ENCODE data around the gene DLL1. TPM values are rescaled to one million over a fixed set of nuclear protein-coding genes. Genes with fewer than 3 reads are reported as not detected.

Gene DLL1
- total RNA-seq, 1 experiment from 2014 or later: 2.8 TPM

- no peaks in the 10 kb centered on the region for H3K23me2 ChIP-seq (ENCODE audit: insufficient read length, low read depth, low read length, poor library complexity, severe bottlenecking)
- DNase-seq: no peak
- no peak overlapping the region for H3K9ac ChIP-seq (ENCODE audit: extremely low read depth, insufficient read length, low read length)
- Mint-ChIP-seq H3K4me1 (peaks cover 15 to 36% of the 10 kb centered on the region in 2 experiments), H3K27me3 (ENCODE audit: low read depth) (peaks cover 64% of the 10 kb centered on the region), H3K27ac (no peak overlapping the region; a peak in 1 of 7 replicates), H3K4me3 (no peak overlapping the region), H3K9me3 (peaks cover 0 to 3% of the 10 kb centered on the region in 2 experiments; a peak in 1 of 5 replicates), H3K36me3 (ENCODE audit: insufficient read depth in 1 of 3, low read depth in 3 of 3) (peaks cover 4 to 29% (median 28%) of the 10 kb centered on the region in 3 experiments)
- no peak overlapping the region for H3T11ph ChIP-seq (ENCODE audit: low read length)
- H2BK12ac ChIP-seq (ENCODE audit: insufficient read length, low read depth, low read length): no peak overlapping the region
- H3K27me3 ChIP-seq (ENCODE audit: insufficient read depth, low read length): peaks cover 19% of the 10 kb centered on the region
- H3K18ac ChIP-seq (ENCODE audit: insufficient read length, low read depth, low read length): no peak overlapping the region
- no peak overlapping the region for H2BK5ac ChIP-seq (ENCODE audit: insufficient read length, low read length)
- no peak overlapping the region for H2AK5ac ChIP-seq (ENCODE audit: insufficient read length, low read length)
- no peak overlapping the region for H2AFZ ChIP-seq (ENCODE audit: low read length)
- H2BK15ac ChIP-seq (ENCODE audit: low read depth, low read length): no peak overlapping the region
- no CpG with 5 or more reads among the region's 60 CpGs for WGBS (ENCODE audit: extremely low coverage, insufficient read length, low lambda C conversion rate)
- no peaks in the 10 kb centered on the region for H4K20me1 ChIP-seq (ENCODE audit: control insufficient read depth, insufficient read depth, insufficient read length)
- H4K8ac ChIP-seq (replicated peaks; ENCODE audit: insufficient read length, low read depth, low read length): no peak overlapping the region
- H3K79me2 ChIP-seq (ENCODE audit: insufficient read depth, low read length): no peaks in the 10 kb centered on the region
- no peak overlapping the region for H3K56ac ChIP-seq (ENCODE audit: insufficient read length, low read depth, low read length)
- no peak overlapping the region for H3K4ac ChIP-seq (ENCODE audit: low read depth, low read length)
- H3K4me2 ChIP-seq (ENCODE audit: insufficient read depth, insufficient read length, low read length): no peak overlapping the region
- no peak overlapping the region for H4K5ac ChIP-seq (ENCODE audit: insufficient read length, low read depth, low read length)
- no peak overlapping the region for H2BK120ac ChIP-seq (ENCODE audit: low read depth, low read length, poor library complexity, severe bottlenecking)
- no peaks in the 10 kb centered on the region for H3K79me1 ChIP-seq (ENCODE audit: insufficient read depth, low read depth, low read length, poor library complexity, severe bottlenecking)
- no peak overlapping the region for H2BK20ac ChIP-seq (ENCODE audit: low read depth, low read length, poor library complexity, severe bottlenecking)
- no peak overlapping the region for H3K27ac ChIP-seq (ENCODE audit: insufficient read length, low read depth, low read length)
- H3K9me3 ChIP-seq (ENCODE audit: control insufficient read depth, low read depth, low read length): no peaks in the 10 kb centered on the region
- peaks cover under 1% of the 10 kb centered on the region; the same call in 1 of the 2 replicates for H3K4me1 ChIP-seq (ENCODE audit: insufficient read depth, low read length)
- H3K14ac ChIP-seq (ENCODE audit: insufficient read depth, low read length): no peak overlapping the region
- no peak overlapping the region for H3K23ac ChIP-seq (ENCODE audit: insufficient read length, low read depth, low read length)
- TF ChIP-seq CTCF (conservative IDR thresholded peaks at IDR 0.05): no peak
- no peak overlapping the region for H4K91ac ChIP-seq (ENCODE audit: insufficient read length, low read depth, low read length)
Measured at GRCh38 chr6:170283212-170284081, 7.4 kb downstream of the DLL1 start.
